22Rv1 (cell line): ENCODE measurements around the gene METTL25.
A peak's percentile ranks its signal among the peaks of the same experiment; 100 is the strongest.

Source experiments
- H3K27ac ChIP-seq: fragments of 450-650 bp; 2 replicates; pipeline ENCODE4 v1.5.1; 2017
- CTCF ChIP-seq: fragments of 450-650 bp; IDR thresholded peaks from 2 replicates; pipeline ENCODE4 v1.5.1; 2017; ENCODE audit warnings: mild to moderate bottlenecking
- ZFX ChIP-seq: fragments of 450-650 bp; IDR thresholded peaks from 2 replicates; pipeline ENCODE4 v1.6.1; 2017; ENCODE audit warnings: antibody characterized with exemption, borderline replicate concordance

METTL25 gene

GRCh38 chr12:82358200-82359114, at the start of gene METTL25, which contains the start of gene CCDC59:
METTL25 (plus strand) TSS chr12:82358529; CDS start chr12:82358566, 37 bp downstream.
CCDC59 (minus strand) TSS chr12:82358387; CDS start chr12:82358376, 11 bp downstream.
- TF ChIP-seq ZFX (no peak), CTCF (peak; percentile 100)

GRCh38 chr12:82314406-82314892, 43.9 kb upstream of the METTL25 start:
- no peak overlapping the region for H3K27ac ChIP-seq
- no peak for TF ChIP-seq ZFX
- no peak for TF ChIP-seq CTCF

More at GRCh38 chr12:82358200-82359114, at the start of gene METTL25, which contains the start of gene CCDC59:
- H3K27ac ChIP-seq: peak within 1 kb of the TSS; percentile 84

- no peak for TF ChIP-seq CTCF
- TF ChIP-seq ZFX: no peak
- H3K27ac ChIP-seq: peak overlapping the region; percentile 41
These were observed 39.1 kb upstream of the METTL25 start for GRCh38 chr12:82319276-82319675.

GRCh38 chr12:82325540-82326336, 32.6 kb upstream of the METTL25 start:
- no peak overlapping the region for H3K27ac ChIP-seq
- TF ChIP-seq CTCF: no peak
- TF ChIP-seq ZFX: no peak

GRCh38 chr12:82326905-82327503, 31.3 kb upstream of the METTL25 start:
- H3K27ac ChIP-seq: no peak overlapping the region
- TF ChIP-seq CTCF (peak; percentile 87), ZFX (no peak)

- TF ChIP-seq CTCF (no peak), ZFX (no peak)
These were observed 30.5 kb upstream of the METTL25 start for GRCh38 chr12:82327861-82328260.

More at GRCh38 chr12:82327861-82328260, 30.5 kb upstream of the METTL25 start:
- no peak overlapping the region for H3K27ac ChIP-seq
